Adrenal gland (tissue), 5 donors: ENCODE data around the gene LIPC.

Source experiments
- CTCF ChIP-seq, 6 experiments: fragments of 450-650 bp in 4 of 6; fragments of 200-600 bp in 2 of 6; sonication (generic) in 1 of 6; IDR thresholded peaks; 1 replicate in 5 of 6; 2 replicates in 1 of 6; pipeline versions ENCODE4 v1.5.1 to v1.8.0; 2016 to 2021; ENCODE audit warnings: antibody characterized with exemption in 6 of 6, mild to moderate bottlenecking in 2 of 6, moderate library complexity in 1 of 6
- POLR2A ChIP-seq, 2 donors: fragments of 450-650 bp; IDR thresholded peaks; one replicate each; pipeline ENCODE4 v1.6.1; 2017; ENCODE audit warnings: antibody characterized with exemption in 2 of 2, mild to moderate bottlenecking in 2 of 2, moderate library complexity in 1 of 2
- donor health status: DM: no; HTN: no; CAD: no.

- no peak for TF ChIP-seq CTCF (IDR thresholded peaks at IDR 0.05)
- TF ChIP-seq POLR2A (IDR thresholded peaks at IDR 0.05), result no peak
Measured at GRCh38 chr15:58467121-58467721, 35.4 kb downstream of the LIPC start.
